Mesodermal cell (in vitro differentiated cells): ENCODE data around the gene DUSP22.

Experiments used
- H3K27ac ChIP-seq: 2 replicates; pipeline ENCODE4 v1.7.0; 2013; ENCODE audit warnings: mild to moderate bottlenecking, low read depth, low read length, moderate library complexity; ENCODE audit not compliant: severe bottlenecking
- H3K36me3 ChIP-seq: 2 replicates; pipeline ENCODE4 v1.7.1; 2013; ENCODE audit warnings: mild to moderate bottlenecking, low read length, moderate library complexity; ENCODE audit not compliant: control insufficient read depth, insufficient read depth
- H3K4me1 ChIP-seq: one replicate; pipeline ENCODE4 v1.7.1; 2013; ENCODE audit warnings: mild to moderate bottlenecking, low read length; ENCODE audit not compliant: insufficient read depth, control insufficient read depth, poor library complexity, severe bottlenecking
- H3K4me3 ChIP-seq: 2 replicates; pipeline ENCODE4 v1.7.0; 2013; ENCODE audit warnings: low read length, control low read depth, mild to moderate bottlenecking; ENCODE audit not compliant: insufficient read depth, poor library complexity, severe bottlenecking; ENCODE audit errors: extremely low read depth
- H3K9me3 ChIP-seq: 2 replicates; pipeline ENCODE4 v1.7.1; 2013; ENCODE audit warnings: mild to moderate bottlenecking, low read length, moderate library complexity; ENCODE audit not compliant: control insufficient read depth
- WGBS, 2 experiments: methylation state at CpG; one replicate each; pipeline ENCODE4 v1.1.5; 2013; ENCODE audit warnings: missing lambda C conversion rate in 2 of 2; ENCODE audit not compliant: insufficient coverage in 2 of 2; 5-methylcytosine and 5-hydroxymethylcytosine counted together

Gene DUSP22

DNA sequence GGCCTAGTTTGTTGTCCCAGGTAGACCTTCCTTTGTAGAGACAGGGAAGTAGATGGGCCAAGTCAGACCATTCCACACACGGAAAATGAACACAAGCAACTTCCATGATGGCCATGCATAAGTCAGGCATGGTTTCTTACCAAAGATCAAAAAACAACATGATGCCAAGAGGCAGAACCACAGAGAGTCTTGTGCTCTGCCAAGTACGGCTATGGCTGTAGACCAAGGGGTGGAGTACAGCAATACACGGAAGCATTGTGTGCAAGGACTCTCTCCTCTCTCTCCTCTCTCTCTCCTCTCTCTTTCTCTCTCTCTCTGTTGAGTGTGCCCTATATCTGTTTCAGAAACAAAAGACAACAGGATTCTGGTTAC lies 4.8 kb upstream of the DUSP22 start:
- Histone ChIP-seq H3K36me3 (no peaks in the 10 kb centered on the region), H3K4me1 (no peaks in the 10 kb centered on the region), H3K9me3 (peaks cover 4% of the 10 kb centered on the region), H3K27ac (no peak overlapping the region), H3K4me3 (no peak overlapping the region)
- WGBS, 2 experiments: 89 to 90% methylated on average over 3 of the region's 3 CpGs

DNA sequence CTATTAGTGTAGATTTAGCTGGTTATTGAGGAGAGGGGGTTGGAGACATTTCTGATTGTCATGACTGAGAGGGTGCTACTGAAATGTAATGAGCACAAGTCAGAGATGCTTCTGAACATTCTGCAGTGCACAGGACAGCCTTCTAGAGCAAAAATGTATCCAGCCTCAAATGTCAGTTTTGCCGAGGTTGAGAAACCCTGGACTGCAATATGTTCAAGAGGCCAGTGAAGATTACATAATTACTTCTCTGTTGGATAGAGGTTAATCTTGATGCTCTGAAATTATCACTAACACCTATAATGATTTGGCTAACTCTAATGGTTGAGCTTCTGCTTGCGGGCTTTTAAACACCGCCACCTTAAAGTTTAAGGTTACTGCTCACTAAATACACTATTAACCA lies 3.4 kb upstream of the DUSP22 start:
- H3K36me3 ChIP-seq: no peaks in the 10 kb centered on the region
- H3K4me1 ChIP-seq: no peaks in the 10 kb centered on the region
- 90 to 92% methylated on average over 2 to 3 of the region's 3 CpGs for WGBS, 2 experiments
- no peaks in the 10 kb centered on the region for H3K9me3 ChIP-seq
- H3K27ac ChIP-seq: no peak overlapping the region
- no peak overlapping the region for H3K4me3 ChIP-seq

- H3K9me3 ChIP-seq: peaks cover 7% of the 10 kb centered on the region
- no peak overlapping the region for H3K27ac ChIP-seq
- no peaks in the 10 kb centered on the region for H3K4me1 ChIP-seq
- H3K36me3 ChIP-seq: no peaks in the 10 kb centered on the region
- 73 to 83% methylated on average over 8 to 9 of the region's 9 CpGs for WGBS, 2 experiments
- no peak overlapping the region for H3K4me3 ChIP-seq
Observed at GRCh38 chr6:290111-290922, 2.0 kb upstream of the DUSP22 start.

- Histone ChIP-seq H3K27ac (peak overlapping the region; percentile 84), H3K36me3 (no peaks in the 10 kb centered on the region)
- WGBS, 2 experiments: 55 to 60% methylated on average over 8 of the region's 8 CpGs
Observed at GRCh38 chr6:291204-291696, 1.0 kb upstream of the DUSP22 start.

GRCh38 chr6:292506-293192 lies 362 bp downstream of the DUSP22 start:
- H3K36me3 ChIP-seq: no peaks in the 10 kb centered on the region
- H3K4me1 ChIP-seq: no peaks in the 10 kb centered on the region
- WGBS, 2 experiments: 28 to 46% methylated on average over 41 to 50 of the region's 52 CpGs
- peaks cover 8% of the 10 kb centered on the region for H3K9me3 ChIP-seq
- peak overlapping the region; percentile 71 for H3K4me3 ChIP-seq
- H3K27ac ChIP-seq: peak overlapping the region; percentile 84

More at GRCh38 chr6:291204-291696, 1.0 kb upstream of the DUSP22 start:
- Histone ChIP-seq H3K9me3 (peaks cover 8% of the 10 kb centered on the region), H3K4me3 (peak overlapping the region; percentile 71), H3K4me1 (no peaks in the 10 kb centered on the region)

DNA sequence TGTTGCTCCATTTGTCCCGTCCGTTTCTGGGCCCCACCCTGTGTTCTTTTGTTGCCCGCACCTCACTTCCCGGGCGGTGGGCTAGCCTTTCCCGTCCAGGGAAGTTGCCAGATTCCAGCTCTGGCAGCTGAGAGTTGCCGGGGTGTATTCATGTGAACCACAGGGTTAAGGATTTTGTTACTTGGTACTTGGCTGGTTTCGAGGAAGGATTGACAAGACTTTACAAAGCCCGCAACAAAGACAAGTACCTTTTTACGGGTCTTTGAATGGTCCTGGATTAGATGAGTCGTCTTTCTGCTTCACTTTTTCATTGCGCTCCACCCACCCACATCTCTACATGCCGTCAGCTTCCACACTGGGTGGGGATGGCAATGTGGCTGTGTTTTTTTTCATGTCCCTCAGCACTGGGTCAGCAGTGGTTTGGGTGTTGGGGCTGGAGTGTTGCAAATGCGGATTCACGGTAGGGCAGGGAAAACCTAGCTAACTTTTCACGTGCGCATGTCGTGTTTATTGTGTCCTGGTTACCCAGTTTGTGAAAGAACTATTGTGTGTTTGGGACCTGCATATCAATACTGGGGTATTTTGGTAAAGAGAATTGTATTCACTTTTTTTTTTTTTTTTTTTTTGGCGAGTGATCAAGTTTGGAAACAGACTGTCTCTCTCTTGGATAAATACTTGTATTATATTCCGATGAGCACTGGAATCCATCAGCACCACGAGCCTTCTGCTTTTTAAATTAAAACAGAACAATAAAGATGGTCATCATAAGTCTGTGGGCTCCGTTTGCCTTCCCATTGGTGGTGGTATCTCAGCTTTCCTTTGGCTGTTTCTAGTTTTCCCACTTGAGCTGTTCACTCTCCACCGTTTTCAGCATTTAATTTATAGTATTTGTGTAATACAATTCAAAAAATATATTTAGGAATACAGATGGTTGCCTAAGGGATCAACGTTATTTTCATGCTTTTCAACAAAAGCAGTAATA lies 1.2 kb downstream of the DUSP22 start:
- no peaks in the 10 kb centered on the region for H3K36me3 ChIP-seq
- 35 to 40% methylated on average over 16 to 20 of the region's 24 CpGs for WGBS, 2 experiments
- H3K4me1 ChIP-seq: no peaks in the 10 kb centered on the region
- H3K9me3 ChIP-seq: peaks cover 8% of the 10 kb centered on the region
- no peak overlapping the region for H3K27ac ChIP-seq
- peak overlapping the region; percentile 71 for H3K4me3 ChIP-seq

GRCh38 chr6:294656-295565 lies 2.6 kb downstream of the DUSP22 start:
- 87 to 90% methylated on average over 14 to 16 of the region's 17 CpGs for WGBS, 2 experiments
- no peaks in the 10 kb centered on the region for H3K36me3 ChIP-seq
- H3K27ac ChIP-seq: no peak overlapping the region
- peaks cover 8% of the 10 kb centered on the region for H3K9me3 ChIP-seq
- H3K4me1 ChIP-seq: no peaks in the 10 kb centered on the region
- no peak overlapping the region for H3K4me3 ChIP-seq

GRCh38 chr6:296151-297122 lies 4.2 kb downstream of the DUSP22 start:
- WGBS, 2 experiments: 69 to 70% methylated on average over 8 to 9 of the region's 9 CpGs
- Histone ChIP-seq H3K9me3 (peaks cover 8% of the 10 kb centered on the region), H3K4me1 (no peaks in the 10 kb centered on the region), H3K36me3 (no peaks in the 10 kb centered on the region), H3K27ac (no peak overlapping the region), H3K4me3 (no peak overlapping the region)
